Endothelial cell of hepatic sinusoid (primary cell): ENCODE data around the gene UST.
"Not testable (repeated sequence)": the region's sequence is repeated elsewhere in the genome, so short reads cannot be mapped to it uniquely, and the experiment has no call there.

Experiments used
- in situ Hi-C: cut with HindIII; loops from 2 replicates; pipeline ENCODE4 v1.10.0; 2017; ENCODE audit warnings: low sequenced_read_pairs

UST gene

GRCh38 chr6:148990403-148990802, 243.6 kb downstream of the UST start:
- in situ Hi-C loops: no loop called here

DNA sequence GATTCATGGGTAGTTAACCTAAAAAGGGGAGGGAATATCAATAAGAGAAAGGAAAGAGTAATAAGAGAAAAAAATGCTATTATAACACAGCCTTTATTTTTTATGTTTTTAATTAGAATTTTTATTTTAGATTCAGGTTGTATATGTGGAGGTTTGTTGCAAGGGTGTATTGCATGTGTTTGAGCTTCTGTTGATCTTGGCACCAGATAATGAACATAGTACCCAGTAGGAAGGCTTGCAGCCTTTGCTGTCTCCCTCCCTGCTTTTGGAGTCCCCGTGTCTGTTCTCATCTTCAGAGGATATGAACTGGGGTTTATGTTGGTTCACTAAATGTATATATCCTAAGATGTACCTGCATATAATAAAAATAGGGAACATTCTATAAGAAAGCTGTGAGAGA, 250.0 kb downstream of the UST start:
- in situ Hi-C loops: no loop called here

- in situ Hi-C loops: no loop called here
These were observed 251.0 kb downstream of the UST start for GRCh38 chr6:148997865-148998264.

DNA sequence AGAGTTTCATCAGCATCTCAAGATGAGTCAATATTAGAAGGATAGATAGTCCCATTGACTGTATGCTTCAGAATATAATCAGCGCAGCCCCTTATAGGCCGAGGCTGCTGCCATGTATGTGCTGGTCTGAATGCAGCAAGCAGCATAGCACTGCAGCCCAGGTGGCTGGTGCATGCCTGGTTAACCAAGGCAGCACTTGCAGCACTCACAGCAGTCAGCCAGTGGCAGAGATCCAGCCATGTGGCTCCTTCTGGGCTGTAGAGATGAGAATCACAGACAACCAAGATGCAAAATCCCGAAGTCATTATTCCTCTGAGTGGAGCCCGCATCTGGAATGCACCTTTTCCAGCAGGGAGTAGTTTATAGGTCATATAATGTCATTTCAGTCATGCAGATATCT, 251.9 kb downstream of the UST start:
- in situ Hi-C loops: no loop called here

DNA sequence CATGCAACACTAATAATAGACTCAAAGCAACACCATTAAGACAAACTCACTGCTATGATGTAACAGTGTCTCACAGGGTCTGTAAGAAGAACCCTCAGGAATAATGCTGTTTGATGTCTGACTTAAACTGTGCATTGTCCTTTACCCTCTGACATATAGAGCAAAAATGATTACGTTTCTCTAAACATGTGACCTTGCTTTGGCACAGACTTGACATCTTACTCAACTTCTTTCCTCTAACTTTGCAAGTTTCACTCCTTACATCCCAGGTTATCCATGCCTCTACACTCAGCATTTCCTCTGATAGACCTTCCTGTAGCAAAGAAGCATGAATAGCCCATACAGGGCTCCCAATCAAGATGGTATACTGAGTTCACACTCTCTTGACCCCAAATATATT, 252.7 kb downstream of the UST start:
- in situ Hi-C loops: no loop called here

DNA sequence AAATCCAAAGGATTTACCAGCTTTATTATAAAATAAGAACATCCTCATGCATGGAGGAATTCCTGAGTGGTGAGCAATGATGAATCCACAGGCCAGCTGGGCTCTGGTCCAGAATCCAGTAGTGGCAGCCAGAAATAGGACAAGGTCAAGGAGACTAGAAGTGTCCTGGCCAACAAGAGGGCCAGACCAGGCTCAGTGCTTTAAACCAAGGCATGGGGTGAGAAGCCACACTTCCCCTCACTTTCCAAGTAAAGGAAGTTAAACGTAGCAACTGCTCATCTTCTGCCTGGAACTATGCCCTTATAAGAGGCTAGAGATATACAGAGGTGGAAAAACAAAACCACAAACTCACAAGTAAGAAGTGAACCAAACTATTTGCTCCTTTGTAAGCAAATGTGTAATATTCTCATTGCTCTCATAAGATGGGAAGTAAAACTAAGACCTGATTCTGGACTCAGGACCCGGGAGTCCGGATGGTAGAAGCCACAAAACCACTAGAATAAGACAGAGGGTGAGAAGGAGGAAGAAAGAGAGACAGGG, 253.2 kb downstream of the UST start:
- in situ Hi-C loops: no loop called here

DNA sequence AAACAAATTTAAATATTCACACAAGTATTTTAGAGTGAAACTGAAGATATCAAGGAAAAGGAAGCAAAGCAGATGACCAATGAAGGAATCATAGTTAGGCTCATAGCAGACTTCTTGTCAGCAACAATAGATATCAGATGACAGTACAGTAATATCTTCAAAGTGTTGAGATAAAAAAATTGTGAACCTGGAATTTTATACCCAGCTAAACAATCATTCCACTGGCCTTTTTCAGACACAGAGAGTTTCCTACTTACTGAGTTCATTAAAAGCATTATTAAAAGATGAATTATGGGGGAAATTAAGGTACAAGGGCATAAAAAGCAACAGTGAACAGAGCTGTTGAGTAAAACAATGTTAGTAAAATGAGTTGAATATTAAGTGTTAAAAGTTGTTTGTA, 254.6 kb downstream of the UST start:
- in situ Hi-C loops: no loop called here

DNA sequence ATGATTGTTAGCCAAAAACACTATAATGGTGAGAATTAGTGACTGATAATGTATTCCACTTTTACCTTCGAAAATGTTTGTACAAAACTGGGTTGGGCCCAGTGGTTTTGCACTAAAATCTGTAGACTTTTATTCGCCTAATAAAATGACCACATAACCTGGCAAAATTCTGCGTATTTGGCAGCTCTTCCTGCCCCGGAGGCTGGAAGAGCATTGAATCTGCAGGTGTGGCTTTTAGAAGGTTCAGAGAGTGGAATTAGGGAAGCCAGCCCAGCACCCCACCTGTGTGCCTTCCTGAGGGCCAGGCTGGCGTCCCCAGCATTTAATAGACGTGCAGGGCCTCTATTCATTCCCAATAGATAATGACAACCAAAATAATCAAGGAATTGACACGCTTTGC, 256.7 kb downstream of the UST start:
- in situ Hi-C loops: no loop called here

GRCh38 chr6:149004664-149005063, 257.8 kb downstream of the UST start:
- in situ Hi-C loops: no loop called here

GRCh38 chr6:149006236-149006635, 259.4 kb downstream of the UST start:
- in situ Hi-C loops: not testable (repeated sequence)

DNA sequence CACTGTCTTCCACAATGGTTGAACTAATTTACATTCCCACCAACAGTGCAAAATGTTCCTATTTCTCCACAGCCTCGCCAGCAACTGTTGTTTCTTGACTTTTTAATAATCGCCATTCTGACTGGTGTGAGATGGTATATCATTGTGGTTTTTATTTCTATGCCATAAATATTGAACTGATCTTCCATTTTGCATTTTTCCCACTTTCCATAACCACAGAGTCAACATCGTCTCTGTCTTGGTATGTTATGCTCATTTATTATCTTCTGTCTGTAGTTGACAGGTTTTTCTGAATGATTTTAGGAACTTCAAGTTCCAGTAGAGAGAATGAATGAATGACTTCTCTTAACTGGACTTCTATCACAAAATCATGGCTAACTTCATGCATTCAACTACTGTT, 259.8 kb downstream of the UST start:
- in situ Hi-C loops: no loop called here

DNA sequence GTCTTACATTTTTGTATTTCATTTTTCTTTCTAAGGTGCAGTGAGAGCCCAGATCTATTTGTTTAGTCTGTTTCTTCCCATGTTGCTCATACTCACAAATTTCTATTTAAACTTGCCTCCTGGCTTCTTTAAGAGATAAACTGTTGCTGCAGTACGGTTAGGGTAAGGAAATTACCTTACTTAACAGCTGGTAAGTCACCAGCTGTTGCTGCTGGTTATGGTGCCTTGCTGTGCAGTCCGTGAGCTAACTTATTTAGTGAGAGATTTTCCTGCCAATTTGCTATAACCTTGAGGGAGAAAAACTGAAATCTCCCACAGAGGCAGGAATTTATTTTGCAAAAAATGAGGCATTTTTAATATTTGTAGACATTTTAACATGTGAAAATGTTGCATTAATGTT, 261.0 kb downstream of the UST start:
- in situ Hi-C loops: no loop called here

DNA sequence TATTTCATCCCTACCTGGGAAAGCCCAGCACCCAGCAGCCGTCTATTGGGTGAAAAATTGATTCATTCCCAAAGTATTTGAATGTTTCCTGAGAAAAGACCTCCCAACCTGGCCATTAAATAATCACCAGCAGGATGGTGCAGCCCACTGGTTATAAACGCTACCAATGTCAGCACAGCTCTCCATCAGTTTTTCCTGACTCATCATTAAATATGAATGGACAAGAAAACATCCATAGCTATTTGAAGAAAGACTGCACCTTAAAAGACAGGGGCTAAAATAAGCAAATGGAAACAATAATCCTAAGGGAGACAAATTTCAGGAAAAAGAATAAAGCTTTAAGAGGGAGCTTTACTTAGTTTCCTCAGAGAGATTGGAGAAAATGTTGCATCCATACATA, 261.9 kb downstream of the UST start:
- in situ Hi-C loops: no loop called here

- in situ Hi-C loops: no loop called here
These were observed 265.3 kb downstream of the UST start for GRCh38 chr6:149012040-149012545.

DNA sequence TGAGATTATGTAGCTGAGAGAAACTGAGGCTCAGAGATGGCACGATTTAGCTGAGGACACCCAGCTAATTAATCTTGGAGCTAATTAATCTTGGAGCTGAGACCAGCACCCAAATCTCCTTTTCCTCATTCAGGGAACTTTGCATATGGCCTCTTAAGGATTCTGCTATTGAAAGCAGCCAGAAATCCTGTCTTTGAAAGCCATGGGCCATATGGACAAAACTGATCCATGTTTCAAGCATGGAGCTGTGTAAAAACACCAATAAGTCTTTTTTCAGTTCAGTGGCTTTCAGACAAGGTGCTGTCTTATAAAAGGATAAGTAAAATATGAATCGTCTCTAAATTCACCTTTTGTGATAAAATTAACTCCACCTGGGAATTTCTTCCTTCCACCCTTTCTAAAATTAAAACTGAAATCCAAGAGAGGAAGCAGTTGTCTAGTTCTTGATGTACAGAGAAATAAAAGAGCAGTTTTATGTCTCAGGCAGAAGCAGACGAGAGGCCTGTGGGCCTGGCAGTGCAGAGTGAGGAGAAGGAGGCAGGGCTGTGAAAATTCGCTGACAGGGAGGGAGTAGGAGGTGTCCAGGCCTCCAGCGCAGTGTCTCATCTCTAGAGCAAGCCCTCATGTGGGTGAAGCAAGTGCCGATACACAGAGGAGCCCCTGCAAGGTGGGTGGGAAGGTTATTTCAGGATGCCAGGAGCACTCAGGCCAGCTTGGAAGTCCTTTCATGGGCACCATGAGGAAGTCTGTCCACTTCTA, 266.9 kb downstream of the UST start:
- in situ Hi-C loops: no loop called here

GRCh38 chr6:149014631-149015534, 268.1 kb downstream of the UST start:
- in situ Hi-C loops: no loop called here

GRCh38 chr6:149015535-149016525, 269.0 kb downstream of the UST start:
- in situ Hi-C loops: no loop called here

DNA sequence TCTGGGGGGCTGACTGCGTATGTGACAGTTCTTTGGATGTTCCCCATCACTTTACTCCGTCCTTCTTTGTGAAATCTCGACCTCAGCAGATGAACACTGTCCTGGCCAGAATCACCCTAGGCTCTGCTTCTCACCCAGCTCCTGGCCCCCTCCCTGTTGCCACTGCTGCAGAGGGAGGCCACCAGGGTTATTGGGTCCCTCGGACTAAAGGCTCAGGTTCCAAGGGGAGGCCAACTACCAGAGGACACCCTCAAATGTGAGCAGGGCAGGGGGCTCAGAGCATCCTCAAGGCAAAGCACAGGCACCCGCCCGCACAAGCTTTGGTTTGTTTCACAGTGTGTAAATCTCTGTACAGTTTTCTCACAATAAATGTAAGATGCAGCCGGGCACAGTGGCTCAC, 269.9 kb downstream of the UST start:
- in situ Hi-C loops: no loop called here

GRCh38 chr6:149020319-149020718, 273.5 kb downstream of the UST start:
- in situ Hi-C loops: no loop called here

GRCh38 chr6:149024361-149024760, 277.5 kb downstream of the UST start:
- in situ Hi-C loops: no loop called here

DNA sequence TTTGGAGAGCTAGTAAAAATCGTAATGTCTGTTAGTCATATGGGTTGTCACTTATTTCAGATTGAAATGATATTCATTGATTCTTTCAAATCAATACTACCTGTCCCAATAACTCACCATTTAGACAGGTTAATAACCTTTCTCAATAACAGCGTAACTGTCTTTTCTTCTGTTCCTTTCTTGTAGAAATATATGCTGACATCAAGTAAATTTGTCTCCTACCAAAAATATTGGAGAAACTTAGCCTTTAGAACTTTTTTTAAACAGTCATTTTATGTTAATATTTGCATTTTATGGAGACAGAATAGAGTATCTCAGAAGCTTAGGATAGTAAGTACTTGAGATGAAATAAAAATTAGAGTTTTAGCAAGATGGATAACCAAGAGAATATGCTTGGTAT, 278.2 kb downstream of the UST start:
- in situ Hi-C loops: no loop called here
